HepG2 (cell line): Measurements from ENCODE around the gene WWTR1. TPM values are rescaled to one million over a fixed set of nuclear protein-coding genes. Genes with fewer than 3 reads are reported as not detected.

Experiments used
- ARNT2 ChIP-seq: sonication (generic); formaldehyde crosslinking; IDR thresholded peaks from 2 replicates; pipeline ENCODE4 v1.8.0; 2022; ENCODE audit warnings: mild to moderate bottlenecking, low read depth, missing genetic modification reagents, moderate library complexity
- CHD4 ChIP-seq: fragments of 200-600 bp; sonication (generic); IDR thresholded peaks from 2 replicates; pipeline ENCODE4 v1.7.0; 2017; ENCODE audit warnings: mild to moderate bottlenecking, low read length, borderline replicate concordance
- FOSL2 ChIP-seq: sonication (generic); formaldehyde crosslinking; IDR thresholded peaks from 2 replicates; pipeline ENCODE4 v1.4.0; 2020; ENCODE audit warnings: missing genetic modification reagents
- GPBP1L1 ChIP-seq: sonication (generic); formaldehyde crosslinking; IDR thresholded peaks from 2 replicates; pipeline ENCODE4 v1.5.0; 2020; ENCODE audit warnings: mild to moderate bottlenecking, missing genetic modification reagents
- HMGA1 ChIP-seq: sonication (generic); formaldehyde crosslinking; conservative IDR thresholded peaks from 2 replicates; pipeline ENCODE4 v1.4.0; 2020; ENCODE audit warnings: missing genetic modification reagents
- HNRNPL ChIP-seq: fragments of 200-400 bp; formaldehyde crosslinking; IDR thresholded peaks from 2 replicates; pipeline ENCODE4 v1.6.1; 2017; ENCODE audit warnings: mild to moderate bottlenecking, low read depth, low read length
- HOMEZ ChIP-seq: IDR thresholded peaks from 2 replicates; pipeline ENCODE4 v1.6.1; 2016; ENCODE audit warnings: low read depth
- IKZF1 ChIP-seq: fragments of 450-650 bp; IDR thresholded peaks from 2 replicates; pipeline ENCODE4 v1.7.1; 2016
- KDM2A ChIP-seq: sonication (generic); formaldehyde crosslinking; IDR thresholded peaks from 2 replicates; pipeline ENCODE4 v1.4.0; 2020; ENCODE audit warnings: low read depth, missing genetic modification reagents, borderline replicate concordance
- MED1 ChIP-seq: sonication (generic); formaldehyde crosslinking; IDR thresholded peaks from 2 replicates; pipeline ENCODE4 v1.4.0; 2020; ENCODE audit warnings: missing genetic modification reagents
- MYC ChIP-seq: sonication (generic); formaldehyde crosslinking; IDR thresholded peaks from 2 replicates; pipeline ENCODE4 v1.9.0; 2021; ENCODE audit warnings: missing genetic modification reagents, borderline replicate concordance
- MZF1 ChIP-seq: sonication (generic); formaldehyde crosslinking; IDR thresholded peaks from 2 replicates; pipeline ENCODE4 v1.8.1; 2023; ENCODE audit warnings: mild to moderate bottlenecking, missing genetic modification reagents, borderline replicate concordance
- PREB ChIP-seq: sonication (generic); formaldehyde crosslinking; IDR thresholded peaks from 2 replicates; pipeline ENCODE4 v1.4.0; 2020; ENCODE audit warnings: missing genetic modification reagents
- PRPF4 ChIP-seq: fragments of 200-400 bp; formaldehyde crosslinking; IDR thresholded peaks from 2 replicates; pipeline ENCODE4 v1.6.1; 2016; ENCODE audit warnings: low read length, low read depth; ENCODE audit not compliant: poor library complexity, severe bottlenecking
- RBM39 ChIP-seq: fragments of 200-400 bp; formaldehyde crosslinking; IDR thresholded peaks from one replicate; pipeline ENCODE4 v1.6.1; 2018; ENCODE audit warnings: antibody characterized with exemption, mild to moderate bottlenecking, low read depth, low read length; ENCODE audit not compliant: poor library complexity, severe bottlenecking
- RNF2 ChIP-seq: fragments of 450-650 bp; conservative IDR thresholded peaks from 2 replicates; pipeline ENCODE4 v1.6.1; 2016; ENCODE audit warnings: low read depth
- SRY ChIP-seq: sonication (generic); formaldehyde crosslinking; IDR thresholded peaks from 2 replicates; pipeline ENCODE4 v1.8.0; 2022; ENCODE audit warnings: mild to moderate bottlenecking, missing genetic modification reagents
- STAG1 ChIP-seq: sonication (generic); formaldehyde crosslinking; IDR thresholded peaks from 2 replicates; pipeline ENCODE4 v1.4.0; 2020; ENCODE audit warnings: missing genetic modification reagents
- ZBTB43 ChIP-seq: sonication (generic); formaldehyde crosslinking; conservative IDR thresholded peaks from 2 replicates; pipeline ENCODE4 v1.4.0; 2020; ENCODE audit warnings: missing genetic modification reagents
- ZFP41 ChIP-seq: sonication (generic); formaldehyde crosslinking; IDR thresholded peaks from 2 replicates; pipeline ENCODE4 v1.4.0; 2020; ENCODE audit warnings: mild to moderate bottlenecking, missing genetic modification reagents, borderline replicate concordance
- ZNF260 ChIP-seq: sonication (generic); formaldehyde crosslinking; IDR thresholded peaks from 2 replicates; pipeline ENCODE4 v1.4.0; 2020; ENCODE audit warnings: missing genetic modification reagents, low read depth, mild to moderate bottlenecking, borderline replicate concordance
- ZNF326 ChIP-seq: sonication (generic); formaldehyde crosslinking; IDR thresholded peaks from 2 replicates; pipeline ENCODE4 v1.4.0; 2020; ENCODE audit warnings: missing genetic modification reagents, borderline replicate concordance
- ZNF329 ChIP-seq: sonication (generic); formaldehyde crosslinking; IDR thresholded peaks from 2 replicates; pipeline ENCODE4 v1.9.0; 2021; ENCODE audit warnings: low read depth, mild to moderate bottlenecking, missing genetic modification reagents
- ZNF33A ChIP-seq: sonication (generic); formaldehyde crosslinking; IDR thresholded peaks from 2 replicates; pipeline ENCODE4 v1.5.1; 2020; ENCODE audit warnings: missing genetic modification reagents, mild to moderate bottlenecking, moderate library complexity, borderline replicate concordance
- ZNF547 ChIP-seq: sonication (generic); formaldehyde crosslinking; IDR thresholded peaks from 2 replicates; pipeline ENCODE4 v1.5.1; 2020; ENCODE audit warnings: mild to moderate bottlenecking, missing genetic modification reagents
- ZNF580 ChIP-seq: IDR thresholded peaks from 2 replicates; pipeline ENCODE4 v1.6.1; 2016; ENCODE audit warnings: low read depth, borderline replicate concordance
- polyA plus RNA-seq, 8 experiments: library from polyadenylated mRNA; depleted of rRNA in 3 of 8; stranded (reverse) in 7 of 8; unstranded in 1 of 8; fragments of >200 nt; fragmentation: Illumina TruSeq in 4 of 8; extraction: Trizol in 4 of 8; gene quantifications; 2 replicates each; pipeline versions ENCODE4 v1.2.1 to v1.2.3, GENCODE V29; 2011 to 2016; ENCODE audit warnings: low read depth in 4 of 8, missing spikeins in 1 of 8, mixed read lengths in 1 of 8; ENCODE audit not compliant: insufficient read depth in 1 of 8
- total RNA-seq, 5 experiments: library from RNA; depleted of rRNA; stranded (reverse); fragments of >200 nt; fragmentation: Illumina TruSeq; extraction: Trizol; gene quantifications; 2 replicates each; pipeline ENCODE4 v1.2.3, GENCODE V29; 2016; ENCODE audit warnings: low read depth in 1 of 5

Gene WWTR1
- total and polyA plus RNA-seq, 2 of the 13 experiments (the other 11 are each of a cell fraction or from before 2014, with no cell fraction given) = 19.7 to 139 TPM

GRCh38 chr3:149493315-149494021 is 164.4 kb downstream of the WWTR1 start (continued):
- no peak for TF ChIP-seq IKZF1
- 0 out of 2 replicates have a peak, but pooled peaks have one; percentile 24 for TF ChIP-seq FOSL2 (CRISPR knock-in tag)
- TF ChIP-seq RNF2 = no peak
- TF ChIP-seq PREB (CRISPR knock-in tag) = no peak
- peak; percentile 82 for TF ChIP-seq MYC
- no peak for TF ChIP-seq RBM39
- peak; percentile 99 for TF ChIP-seq CHD4
- TF ChIP-seq ZNF260 = no peak
- peak; percentile 18; the same call in 1 of the 2 replicates for TF ChIP-seq KDM2A (CRISPR knock-in tag)
- no peak for TF ChIP-seq ARNT2 (CRISPR knock-in tag)
- TF ChIP-seq GPBP1L1 (CRISPR knock-in tag) = no peak
- peak; percentile 83 for TF ChIP-seq MED1 (CRISPR knock-in tag)
- TF ChIP-seq ZFP41 (CRISPR knock-in tag) = no peak
- TF ChIP-seq ZNF547 (CRISPR knock-in tag) = no peak
- TF ChIP-seq HNRNPL = no peak
- no peak for TF ChIP-seq ZNF329 (CRISPR knock-in tag)
- TF ChIP-seq ZNF326 (CRISPR knock-in tag) = no peak
- TF ChIP-seq MZF1 (CRISPR knock-in tag) = no peak
- TF ChIP-seq ZNF33A = no peak
- no peak for TF ChIP-seq HMGA1 (CRISPR knock-in tag)
- TF ChIP-seq ZBTB43 (CRISPR knock-in tag) = no peak
- peak; percentile 80; the same call in 1 of the 2 replicates for TF ChIP-seq ZNF580 (CRISPR knock-in tag)
- TF ChIP-seq SRY (CRISPR knock-in tag) = no peak
- TF ChIP-seq HOMEZ (CRISPR knock-in tag) = no peak; the same call in 1 of the 2 replicates
- TF ChIP-seq PRPF4 = no peak
- TF ChIP-seq STAG1 = peak; percentile 19; the same call in 1 of the 2 replicates
